ENCODE data around the gene DCBLD1.
A peak's percentile ranks its signal among the peaks of the same experiment; 100 is the strongest.

DCBLD1 gene

GRCh38 chr6:117497237-117497636, 14.8 kb downstream of the DCBLD1 start:
- H3K27ac ChIP-seq (ENCODE audit: low read depth, low read length): no peak overlapping the region
- no peak overlapping the region for H4K8ac ChIP-seq (ENCODE audit: low read depth, low read length)
- no peak overlapping the region for H2BK120ac ChIP-seq (ENCODE audit: insufficient read depth, low read length, poor library complexity)
- no peak overlapping the region for H2AK5ac ChIP-seq (ENCODE audit: low read length)
- no peaks in the 10 kb centered on the region for H3K27me3 ChIP-seq (ENCODE audit: insufficient read depth, low read length)
- no peak overlapping the region for H3K23ac ChIP-seq (ENCODE audit: low read length)
- no peaks in the 10 kb centered on the region for H3K9me3 ChIP-seq (ENCODE audit: insufficient read depth, low read depth, low read length)
- H3K14ac ChIP-seq (ENCODE audit: low read length): no peak overlapping the region
- H4K12ac ChIP-seq (ENCODE audit: low read depth, low read length): no peak overlapping the region
- peaks cover 2% of the 10 kb centered on the region for H3K79me1 ChIP-seq (ENCODE audit: low read length)
- no peak overlapping the region for H3K4me3 ChIP-seq (ENCODE audit: low read depth, low read length)
- H2BK12ac ChIP-seq (ENCODE audit: low read length): no peak overlapping the region
- WGBS (ENCODE audit: extremely low coverage, insufficient coverage, insufficient read length): no CpG with 5 or more reads among the region's 1 CpG
- no peaks in the 10 kb centered on the region for H3K79me2 ChIP-seq (ENCODE audit: control insufficient read depth, insufficient read depth, low read length, poor library complexity)
- H3K9ac ChIP-seq (ENCODE audit: low read length): no peak overlapping the region
- no peak overlapping the region for H3K4ac ChIP-seq (ENCODE audit: low read depth, low read length)
- H3K4me1 ChIP-seq (ENCODE audit: control insufficient read depth in 1 of 2, insufficient read depth in 2 of 2, low read length in 2 of 2): no peaks in the 10 kb centered on the region
- H3K18ac ChIP-seq (ENCODE audit: low read length): no peak overlapping the region
- DNase-seq: no peak
- H3K36me3 ChIP-seq (ENCODE audit: control insufficient read depth in 1 of 2, insufficient read depth in 2 of 2, low read length in 2 of 2): no peaks in the 10 kb centered on the region
- no peak overlapping the region for H3K4me2 ChIP-seq (ENCODE audit: low read length)
- H4K91ac ChIP-seq (ENCODE audit: low read depth, low read length): no peak overlapping the region
- no peak overlapping the region for H2BK5ac ChIP-seq (ENCODE audit: low read depth, low read length, poor library complexity)
- no peak overlapping the region for H2AFZ ChIP-seq (ENCODE audit: insufficient read depth, low read length, poor library complexity)

- DNase-seq: no peak
- H2BK12ac ChIP-seq (ENCODE audit: low read length): no peak overlapping the region
- H3K4me2 ChIP-seq (ENCODE audit: low read length): no peak overlapping the region
- no peak overlapping the region for H3K23ac ChIP-seq (ENCODE audit: low read length)
- peaks cover 2% of the 10 kb centered on the region for H3K79me1 ChIP-seq (ENCODE audit: low read length)
- H4K8ac ChIP-seq (ENCODE audit: low read depth, low read length): no peak overlapping the region
- H2BK5ac ChIP-seq (ENCODE audit: low read depth, low read length, poor library complexity): no peak overlapping the region
- H3K9ac ChIP-seq (ENCODE audit: low read length): no peak overlapping the region
- no peak overlapping the region for H4K12ac ChIP-seq (ENCODE audit: low read depth, low read length)
- no peak overlapping the region for H3K14ac ChIP-seq (ENCODE audit: low read length)
- WGBS (ENCODE audit: extremely low coverage, insufficient coverage, insufficient read length): no CpG with 5 or more reads among the region's 2 CpGs
- no peak overlapping the region for H3K4me3 ChIP-seq (ENCODE audit: low read depth, low read length)
- H3K27me3 ChIP-seq (ENCODE audit: insufficient read depth, low read length): no peaks in the 10 kb centered on the region
- no peaks in the 10 kb centered on the region for H3K9me3 ChIP-seq (ENCODE audit: insufficient read depth, low read depth, low read length)
- H4K91ac ChIP-seq (ENCODE audit: low read depth, low read length): no peak overlapping the region
- H3K4ac ChIP-seq (ENCODE audit: low read depth, low read length): no peak overlapping the region
- H3K27ac ChIP-seq (ENCODE audit: low read depth, low read length): peak overlapping the region; percentile 10
- no peak overlapping the region for H2BK120ac ChIP-seq (ENCODE audit: insufficient read depth, low read length, poor library complexity)
- no peaks in the 10 kb centered on the region for H3K79me2 ChIP-seq (ENCODE audit: control insufficient read depth, insufficient read depth, low read length, poor library complexity)
- H3K4me1 ChIP-seq (ENCODE audit: control insufficient read depth in 1 of 2, insufficient read depth in 2 of 2, low read length in 2 of 2): no peaks in the 10 kb centered on the region
- H2AFZ ChIP-seq (ENCODE audit: insufficient read depth, low read length, poor library complexity): no peak overlapping the region
- no peak overlapping the region for H3K18ac ChIP-seq (ENCODE audit: low read length)
- no peaks in the 10 kb centered on the region for H3K36me3 ChIP-seq (ENCODE audit: control insufficient read depth in 1 of 2, insufficient read depth in 2 of 2, low read length in 2 of 2)
- H2AK5ac ChIP-seq (ENCODE audit: low read length): no peak overlapping the region
Observed at GRCh38 chr6:117498159-117498558, 15.7 kb downstream of the DCBLD1 start.

GRCh38 chr6:117501722-117502121, 19.2 kb downstream of the DCBLD1 start:
- no peak overlapping the region for H2BK120ac ChIP-seq (ENCODE audit: insufficient read depth, low read length, poor library complexity)
- H3K4me3 ChIP-seq (ENCODE audit: low read depth, low read length): no peak overlapping the region
- H3K27ac ChIP-seq (ENCODE audit: low read depth, low read length): no peak overlapping the region
- H3K79me1 ChIP-seq (ENCODE audit: low read length): peaks cover 3% of the 10 kb centered on the region
- H2AK5ac ChIP-seq (ENCODE audit: low read length): no peak overlapping the region
- H3K4me2 ChIP-seq (ENCODE audit: low read length): no peak overlapping the region
- peak overlapping the region; percentile 24 for H2BK12ac ChIP-seq (ENCODE audit: low read length)
- no peak overlapping the region for H4K8ac ChIP-seq (ENCODE audit: low read depth, low read length)
- peaks cover 0 to 5% of the 10 kb centered on the region in 2 experiments for H3K36me3 ChIP-seq (ENCODE audit: control insufficient read depth in 1 of 2, insufficient read depth in 2 of 2, low read length in 2 of 2)
- peaks cover 3 to 9% of the 10 kb centered on the region in 2 experiments for H3K4me1 ChIP-seq (ENCODE audit: control insufficient read depth in 1 of 2, insufficient read depth in 2 of 2, low read length in 2 of 2)
- no peak overlapping the region for H3K9ac ChIP-seq (ENCODE audit: low read length)
- H4K91ac ChIP-seq (ENCODE audit: low read depth, low read length): peak overlapping the region; percentile 43
- H2AFZ ChIP-seq (ENCODE audit: insufficient read depth, low read length, poor library complexity): no peak overlapping the region
- DNase-seq: no peak
- no peaks in the 10 kb centered on the region for H3K79me2 ChIP-seq (ENCODE audit: control insufficient read depth, insufficient read depth, low read length, poor library complexity)
- H3K18ac ChIP-seq (ENCODE audit: low read length): no peak overlapping the region
- WGBS (ENCODE audit: extremely low coverage, insufficient coverage, insufficient read length): no CpG with 5 or more reads among the region's 2 CpGs
- no peak overlapping the region for H3K23ac ChIP-seq (ENCODE audit: low read length)
- H4K12ac ChIP-seq (ENCODE audit: low read depth, low read length): no peak overlapping the region
- no peak overlapping the region for H3K14ac ChIP-seq (ENCODE audit: low read length)
- no peaks in the 10 kb centered on the region for H3K9me3 ChIP-seq (ENCODE audit: insufficient read depth, low read depth, low read length)
- peak overlapping the region; percentile 47 for H3K4ac ChIP-seq (ENCODE audit: low read depth, low read length)
- no peaks in the 10 kb centered on the region for H3K27me3 ChIP-seq (ENCODE audit: insufficient read depth, low read length)
- peak overlapping the region; percentile 15 for H2BK5ac ChIP-seq (ENCODE audit: low read depth, low read length, poor library complexity)

- H2BK5ac ChIP-seq (ENCODE audit: low read depth, low read length, poor library complexity): no peak overlapping the region
Observed at GRCh38 chr6:117502580-117502979, 20.1 kb downstream of the DCBLD1 start.

More at GRCh38 chr6:117502580-117502979, 20.1 kb downstream of the DCBLD1 start:
- Histone ChIP-seq H4K12ac (ENCODE audit: low read depth, low read length) (no peak overlapping the region), H3K27ac (ENCODE audit: low read depth, low read length) (no peak overlapping the region), H2AK5ac (ENCODE audit: low read length) (no peak overlapping the region), H3K36me3 (ENCODE audit: control insufficient read depth in 1 of 2, insufficient read depth in 2 of 2, low read length in 2 of 2) (peaks cover 0 to 5% of the 10 kb centered on the region in 2 experiments), H3K4ac (ENCODE audit: low read depth, low read length) (no peak overlapping the region), H3K79me1 (ENCODE audit: low read length) (peaks cover 3% of the 10 kb centered on the region), H3K4me1 (ENCODE audit: control insufficient read depth in 1 of 2, insufficient read depth in 2 of 2, low read length in 2 of 2) (peaks cover 3 to 9% of the 10 kb centered on the region in 2 experiments), H3K18ac (ENCODE audit: low read length) (no peak overlapping the region), H2BK120ac (ENCODE audit: insufficient read depth, low read length, poor library complexity) (no peak overlapping the region), H4K91ac (ENCODE audit: low read depth, low read length) (no peak overlapping the region), H2BK12ac (ENCODE audit: low read length) (no peak overlapping the region), H3K9ac (ENCODE audit: low read length) (no peak overlapping the region), H2AFZ (ENCODE audit: insufficient read depth, low read length, poor library complexity) (no peak overlapping the region), H3K27me3 (ENCODE audit: insufficient read depth, low read length) (no peaks in the 10 kb centered on the region), H3K14ac (ENCODE audit: low read length) (no peak overlapping the region), H3K4me3 (ENCODE audit: low read depth, low read length) (no peak overlapping the region), H3K79me2 (ENCODE audit: control insufficient read depth, insufficient read depth, low read length, poor library complexity) (no peaks in the 10 kb centered on the region), H3K9me3 (ENCODE audit: insufficient read depth, low read depth, low read length) (no peaks in the 10 kb centered on the region), H3K4me2 (ENCODE audit: low read length) (no peak overlapping the region), H3K23ac (ENCODE audit: low read length) (no peak overlapping the region), H4K8ac (ENCODE audit: low read depth, low read length) (no peak overlapping the region)
- DNase-seq: no peak
- no CpG with 5 or more reads among the region's 1 CpG for WGBS (ENCODE audit: extremely low coverage, insufficient coverage, insufficient read length)
